Progenitor cell of endocrine pancreas (in vitro differentiated cells): ENCODE measurements around the gene GPR141. TPM values are rescaled to one million over a fixed set of nuclear protein-coding genes. Genes with fewer than 3 reads are reported as not detected.

Experiments
- DNase-seq: peaks from one replicate; pipeline ENCODE4 v3.0.0; 2021; ENCODE audit warnings: low spot score; ENCODE audit not compliant: unreplicated experiment
- H3K27ac Mint-ChIP-seq: 2 replicates; pipeline ENCODE4 v1.8.0; 2021; ENCODE audit warnings: mild to moderate bottlenecking, moderate library complexity, mixed read lengths
- H3K27me3 Mint-ChIP-seq: 2 replicates; pipeline ENCODE4 v1.8.0; 2021; ENCODE audit warnings: mixed read lengths
- H3K36me3 Mint-ChIP-seq: 2 replicates; pipeline ENCODE4 v1.8.0; 2022; ENCODE audit warnings: mixed read lengths; ENCODE audit not compliant: insufficient read depth
- H3K4me1 Mint-ChIP-seq: 2 replicates; pipeline ENCODE4 v1.8.0; 2021; ENCODE audit warnings: low read depth, mixed read lengths
- H3K4me3 Mint-ChIP-seq: 2 replicates; pipeline ENCODE4 v1.8.0; 2021; ENCODE audit warnings: low read depth, mild to moderate bottlenecking, moderate library complexity, mixed read lengths
- H3K9me3 Mint-ChIP-seq: 2 replicates; pipeline ENCODE4 v1.8.0; 2021; ENCODE audit warnings: low read depth, mixed read lengths
- CTCF ChIP-seq: fragments of 200-600 bp; sonication (generic); IDR thresholded peaks from one replicate; pipeline ENCODE4 v1.5.0; 2021; ENCODE audit warnings: antibody characterized with exemption, mild to moderate bottlenecking; ENCODE audit not compliant: unreplicated experiment
- total RNA-seq: library from RNA; stranded (reverse); gene quantifications from 2 replicates; pipeline ENCODE4 v1.2.1, GENCODE V29; 2021

Gene GPR141
- total RNA-seq, 1 donor from 2014 or later = 1.1 TPM

- Mint-ChIP-seq H3K9me3 (no peaks in the 10 kb centered on the region), H3K4me3 (no peak overlapping the region), H3K4me1 (peaks cover 3% of the 10 kb centered on the region), H3K27ac (no peak overlapping the region), H3K27me3 (no peaks in the 10 kb centered on the region), H3K36me3 (no peaks in the 10 kb centered on the region)
- DNase-seq = no peak
- TF ChIP-seq CTCF = no peak
Observed at GRCh38 chr7:37656913-37657530, 26.5 kb upstream of the GPR141 start.

DNA sequence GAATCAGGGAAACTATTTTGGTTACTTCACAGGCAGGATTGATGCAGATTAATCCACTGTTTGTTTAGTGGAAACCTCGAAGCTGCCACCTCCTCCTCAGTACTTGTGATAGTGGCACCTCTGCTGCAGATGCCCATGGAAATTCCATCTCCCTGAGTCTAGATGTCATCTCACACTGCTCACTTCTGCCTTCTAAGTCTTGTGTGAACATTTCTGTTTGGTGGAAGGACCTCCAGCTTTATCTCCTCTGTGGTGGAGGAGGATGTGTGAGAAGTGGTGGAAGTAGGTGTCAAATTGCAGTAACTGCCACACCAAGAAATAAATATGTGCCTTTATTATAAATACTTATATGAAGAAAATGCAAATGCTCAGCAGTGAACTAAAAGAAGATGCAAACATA lies 25.8 kb upstream of the GPR141 start:
- Mint-ChIP-seq H3K27ac (no peak overlapping the region), H3K36me3 (no peaks in the 10 kb centered on the region), H3K27me3 (no peaks in the 10 kb centered on the region), H3K4me1 (peaks cover 7% of the 10 kb centered on the region), H3K9me3 (no peaks in the 10 kb centered on the region), H3K4me3 (no peak overlapping the region)
- no peak for TF ChIP-seq CTCF
- DNase-seq = no peak

DNA sequence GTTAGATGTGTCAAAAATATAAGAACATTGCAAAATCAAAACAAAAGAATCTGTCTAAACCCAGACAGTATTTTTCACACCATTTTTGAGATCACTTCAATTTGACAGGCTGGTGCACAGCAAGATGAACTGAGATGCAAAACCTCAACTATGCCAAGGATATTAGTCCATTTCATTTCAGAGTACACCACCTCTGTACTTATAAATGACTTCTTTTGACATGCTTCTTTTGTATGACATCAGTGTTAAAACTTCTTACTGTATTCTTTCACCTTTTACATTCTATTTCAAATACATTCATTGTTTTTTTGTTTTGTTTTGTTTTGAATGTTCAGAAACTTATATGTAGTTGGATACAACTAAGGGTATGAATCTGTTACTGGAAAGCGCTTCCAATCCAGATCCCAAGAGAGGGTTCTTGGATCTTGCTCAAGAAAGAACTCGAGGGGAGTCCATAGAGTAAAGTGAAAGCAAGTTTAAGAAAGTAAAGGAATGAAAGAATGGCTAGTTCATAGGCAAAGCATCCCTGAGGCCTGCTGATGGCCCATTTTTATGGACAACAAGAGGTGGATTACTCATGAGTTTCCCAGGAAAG lies 23.5 kb upstream of the GPR141 start:
- Mint-ChIP-seq H3K4me3 (no peak overlapping the region), H3K4me1 (peaks cover 8% of the 10 kb centered on the region), H3K27ac (no peak overlapping the region), H3K9me3 (no peaks in the 10 kb centered on the region), H3K36me3 (no peaks in the 10 kb centered on the region), H3K27me3 (no peaks in the 10 kb centered on the region)
- TF ChIP-seq CTCF = no peak
- DNase-seq = no peak

DNA sequence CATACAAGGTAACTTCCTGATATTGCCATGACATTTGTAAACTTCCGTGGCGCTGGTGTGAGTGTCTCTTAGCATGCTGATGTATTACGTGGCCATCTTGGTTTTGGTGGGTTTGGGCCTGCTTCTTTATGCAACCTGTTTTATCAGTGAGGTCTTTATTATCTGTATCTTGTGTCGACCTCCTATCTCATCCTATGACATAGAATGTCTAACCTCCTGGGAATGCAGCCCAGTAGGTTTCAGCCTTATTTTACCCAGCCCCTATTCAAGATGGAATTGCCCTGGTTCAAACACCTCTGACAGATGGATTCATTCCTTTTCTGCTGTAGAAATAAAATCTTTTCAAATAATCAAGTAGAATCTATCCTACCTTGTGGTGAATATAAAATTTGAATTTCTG lies 23.0 kb upstream of the GPR141 start:
- Mint-ChIP-seq H3K27ac (no peak overlapping the region), H3K4me1 (peaks cover 12% of the 10 kb centered on the region), H3K36me3 (no peaks in the 10 kb centered on the region), H3K4me3 (no peak overlapping the region), H3K27me3 (no peaks in the 10 kb centered on the region), H3K9me3 (no peaks in the 10 kb centered on the region)
- no peak for DNase-seq
- no peak for TF ChIP-seq CTCF

GRCh38 chr7:37663693-37664092 lies 19.9 kb upstream of the GPR141 start:
- H3K4me3 Mint-ChIP-seq = no peak overlapping the region
- H3K4me1 Mint-ChIP-seq = peaks cover 21% of the 10 kb centered on the region
- H3K9me3 Mint-ChIP-seq = no peaks in the 10 kb centered on the region

More at GRCh38 chr7:37663693-37664092, 19.9 kb upstream of the GPR141 start:
- H3K27me3 Mint-ChIP-seq = no peaks in the 10 kb centered on the region
- no peaks in the 10 kb centered on the region for H3K36me3 Mint-ChIP-seq
- DNase-seq = no peak
- H3K27ac Mint-ChIP-seq = no peak overlapping the region
- TF ChIP-seq CTCF = no peak
